HG02973 (cell line): ENCODE results near the gene DMXL1.
A peak's percentile ranks its signal among the peaks of the same experiment; 100 is the strongest.

Source experiments
- ATAC-seq: cut with Tn5 transposase; IDR thresholded peaks from one replicate; pipeline ENCODE4 v1.9.1; 2021; ENCODE audit warnings: moderate library complexity; ENCODE audit not compliant: unreplicated experiment

Gene DMXL1

DNA sequence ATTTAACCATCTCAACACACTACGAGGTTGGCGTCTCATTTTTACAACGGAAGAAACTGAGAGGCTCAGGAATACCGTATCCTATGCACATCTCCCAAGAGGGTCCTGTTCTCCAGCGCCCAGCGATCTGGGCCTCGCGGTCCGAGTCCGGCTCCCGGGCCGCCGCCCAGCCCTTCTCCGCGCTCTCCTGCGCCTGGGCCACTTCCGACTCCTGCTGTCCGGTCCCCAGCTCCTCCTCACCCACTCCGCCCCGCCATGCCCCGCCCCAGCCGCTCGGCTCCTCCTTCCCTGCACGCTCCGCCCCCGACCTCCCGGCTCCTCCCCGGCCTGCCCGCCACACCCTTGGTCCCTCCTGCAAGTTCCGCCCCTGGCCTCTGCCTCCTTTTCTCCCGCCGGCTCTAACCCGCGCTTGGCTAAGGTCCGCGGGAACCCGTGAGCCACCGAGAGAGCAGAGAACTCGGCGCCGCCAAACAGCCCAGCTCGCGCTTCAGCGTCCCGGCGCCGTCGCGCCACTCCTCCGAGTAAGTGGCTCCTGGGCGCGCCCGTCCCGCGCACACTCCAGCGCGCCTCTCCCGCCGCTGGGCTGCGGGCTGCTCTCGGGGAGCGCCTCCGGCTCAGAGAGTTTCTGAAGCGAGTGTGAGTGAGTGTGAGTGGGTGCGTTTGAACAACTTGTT, 197.6 kb downstream of the DMXL1 start:
- peak; percentile 82 for ATAC-seq

DNA sequence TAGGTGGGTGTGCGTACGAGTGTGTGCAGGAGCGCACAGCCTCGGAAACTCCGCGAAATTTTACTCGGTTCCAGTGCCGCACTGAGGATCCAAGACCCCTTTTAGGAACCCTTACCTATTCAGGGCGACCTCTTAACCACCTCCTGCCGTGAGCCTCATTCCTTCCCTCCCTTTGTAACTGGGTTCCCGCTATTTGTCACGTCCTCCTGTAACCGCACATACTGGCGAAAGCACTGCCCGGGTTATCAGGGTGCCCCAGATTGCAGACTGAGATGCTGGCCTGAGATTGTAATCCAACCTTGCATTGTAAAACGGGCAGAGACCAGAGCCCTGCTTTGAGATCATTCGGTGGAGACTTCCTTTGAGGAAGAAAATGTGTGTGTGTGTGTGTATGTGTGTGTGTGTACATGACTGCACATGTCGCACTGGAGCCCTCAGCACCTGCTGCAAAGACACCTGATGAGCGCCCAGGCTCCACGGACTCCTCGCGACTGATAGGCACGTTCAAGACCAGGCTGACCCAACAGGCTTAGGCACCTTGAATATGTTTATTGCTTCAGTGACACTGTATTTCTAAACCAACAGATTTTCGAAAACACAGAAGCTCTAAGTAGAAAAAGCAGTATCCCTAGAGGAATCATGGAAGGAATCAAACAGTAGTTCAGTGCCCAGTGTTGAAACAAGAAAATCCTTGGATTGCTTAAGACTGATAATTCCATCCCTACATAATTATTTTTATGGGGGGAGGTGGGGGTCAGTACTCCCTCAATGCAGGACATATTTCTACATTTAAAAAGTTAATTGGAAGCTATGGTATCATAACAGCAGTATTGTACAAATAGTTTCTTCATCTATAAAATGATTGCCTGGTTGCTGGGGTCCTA, 198.4 kb downstream of the DMXL1 start:
- ATAC-seq: peak; percentile 5

DNA sequence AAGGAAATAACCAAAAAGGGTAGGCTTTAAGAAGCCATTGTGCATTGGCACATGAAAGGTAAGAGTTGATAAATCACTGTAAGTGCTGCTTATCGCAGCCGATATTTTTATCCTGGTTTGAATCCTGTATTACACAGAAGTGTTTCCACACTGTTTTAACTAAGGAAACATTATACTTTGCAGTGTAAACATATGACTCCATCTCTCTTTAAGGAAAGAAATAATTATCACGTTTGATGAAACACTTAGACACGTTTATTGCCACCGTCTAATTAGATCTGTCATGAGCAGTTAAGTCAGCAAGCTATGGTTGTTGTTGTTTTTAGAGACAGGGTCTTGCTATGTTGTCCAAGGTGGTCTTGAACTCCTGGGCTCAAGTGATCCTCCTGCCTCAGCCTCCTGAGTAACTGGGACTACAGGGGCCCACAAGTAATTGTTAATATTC, 199.3 kb downstream of the DMXL1 start:
- no peak for ATAC-seq

DNA sequence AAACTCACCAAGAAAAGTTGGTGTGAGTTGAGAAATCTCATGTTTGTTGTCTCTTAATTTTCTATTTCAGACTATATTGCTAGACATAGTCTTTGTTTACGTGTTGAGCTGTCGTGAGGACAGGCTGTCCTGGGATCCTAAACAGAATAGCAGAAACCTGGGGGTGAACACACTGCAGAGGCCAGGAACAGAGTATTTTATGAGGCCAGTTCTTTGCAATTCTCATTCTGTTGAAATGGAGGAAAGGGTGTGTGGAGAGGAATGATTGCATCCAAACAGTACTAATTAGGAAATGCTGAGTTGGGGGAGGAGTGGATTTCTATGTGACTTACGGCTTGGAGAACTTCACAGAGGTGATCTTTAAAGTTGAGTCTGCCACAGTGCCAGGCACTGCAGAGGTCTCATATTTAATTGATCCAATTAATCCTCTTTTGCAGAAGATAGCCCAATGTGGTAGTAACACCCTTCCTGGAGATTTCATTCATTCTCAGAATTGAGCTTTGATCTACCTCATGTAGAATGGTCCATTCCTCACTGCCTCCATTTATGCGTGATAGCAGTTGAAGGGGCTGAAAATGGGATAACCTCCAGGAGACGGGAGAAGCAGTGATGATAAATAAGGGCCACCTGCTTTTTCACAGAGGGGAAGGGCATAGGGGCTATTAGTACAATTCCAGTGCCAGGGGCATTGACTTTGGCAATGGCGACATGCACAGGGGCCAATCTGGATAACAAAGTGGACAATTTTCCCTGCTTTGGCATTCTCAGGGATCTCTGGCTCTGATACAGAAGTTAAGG, 200.3 kb downstream of the DMXL1 start:
- no peak for ATAC-seq

DNA sequence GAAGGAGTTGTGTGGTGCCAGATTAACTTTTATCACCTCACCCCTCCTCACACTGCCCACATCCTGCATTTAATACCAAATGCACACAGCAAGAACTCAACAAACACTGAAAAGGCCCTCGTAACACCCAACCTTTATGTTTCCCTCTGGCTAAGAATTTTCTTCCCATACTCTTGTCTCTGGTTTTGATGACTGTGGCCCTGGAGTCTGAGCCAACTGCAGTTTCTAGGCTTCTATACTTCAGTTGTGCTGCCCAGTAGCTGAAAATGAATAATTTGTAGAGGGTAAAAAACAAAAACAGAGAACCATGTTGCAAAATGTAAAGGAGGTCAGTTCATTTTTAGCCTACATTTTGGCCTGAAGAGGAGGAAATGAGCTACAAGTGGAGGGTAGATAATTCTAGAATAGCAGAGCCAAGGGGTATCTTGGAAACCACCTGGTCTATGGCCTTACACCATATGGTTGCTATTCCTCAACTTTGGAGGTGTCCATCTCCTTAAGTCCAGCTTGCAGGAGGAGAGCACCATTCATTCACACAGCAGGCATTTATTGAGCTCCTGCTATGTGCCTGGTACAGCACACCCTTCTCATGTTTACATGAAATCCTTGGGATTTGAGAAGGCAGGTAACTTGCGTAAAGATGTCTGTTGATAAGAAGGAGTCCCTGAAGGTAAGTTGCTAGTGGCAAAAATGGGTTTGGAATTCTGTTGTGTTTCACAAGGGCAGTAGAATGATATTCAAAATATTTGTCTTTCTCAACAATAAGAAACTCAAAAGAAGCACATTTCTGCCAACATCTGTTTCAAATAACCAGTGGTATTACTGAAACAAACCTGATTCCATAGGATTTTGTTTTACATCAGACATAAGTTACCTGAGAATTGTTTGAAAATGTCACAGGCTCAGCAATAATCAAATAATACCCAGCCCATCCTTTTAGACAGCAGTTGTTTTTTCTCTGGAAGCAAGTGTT, 201.2 kb downstream of the DMXL1 start:
- ATAC-seq: no peak

DNA sequence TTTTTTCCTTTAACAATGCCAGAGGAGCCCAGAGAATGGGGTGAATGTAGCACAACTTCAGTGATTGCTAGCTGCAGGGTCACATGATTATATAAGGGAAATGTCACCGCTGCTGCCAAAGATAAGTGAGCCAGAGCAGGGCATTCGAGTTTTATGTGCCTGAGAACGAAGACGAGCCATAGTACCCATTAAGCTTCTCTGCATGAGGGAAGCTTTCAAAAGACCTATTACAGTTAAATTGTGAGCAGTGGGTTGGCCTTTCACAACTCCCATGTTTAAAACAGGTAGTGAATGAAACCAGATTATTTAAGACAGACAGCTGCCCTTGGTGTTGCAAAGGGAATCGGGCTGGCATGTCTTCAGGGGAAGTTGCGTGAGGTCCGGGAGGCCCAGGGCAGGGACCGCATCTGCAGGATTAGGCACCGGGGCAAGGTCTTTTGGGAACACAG, 202.5 kb downstream of the DMXL1 start:
- no peak for ATAC-seq

DNA sequence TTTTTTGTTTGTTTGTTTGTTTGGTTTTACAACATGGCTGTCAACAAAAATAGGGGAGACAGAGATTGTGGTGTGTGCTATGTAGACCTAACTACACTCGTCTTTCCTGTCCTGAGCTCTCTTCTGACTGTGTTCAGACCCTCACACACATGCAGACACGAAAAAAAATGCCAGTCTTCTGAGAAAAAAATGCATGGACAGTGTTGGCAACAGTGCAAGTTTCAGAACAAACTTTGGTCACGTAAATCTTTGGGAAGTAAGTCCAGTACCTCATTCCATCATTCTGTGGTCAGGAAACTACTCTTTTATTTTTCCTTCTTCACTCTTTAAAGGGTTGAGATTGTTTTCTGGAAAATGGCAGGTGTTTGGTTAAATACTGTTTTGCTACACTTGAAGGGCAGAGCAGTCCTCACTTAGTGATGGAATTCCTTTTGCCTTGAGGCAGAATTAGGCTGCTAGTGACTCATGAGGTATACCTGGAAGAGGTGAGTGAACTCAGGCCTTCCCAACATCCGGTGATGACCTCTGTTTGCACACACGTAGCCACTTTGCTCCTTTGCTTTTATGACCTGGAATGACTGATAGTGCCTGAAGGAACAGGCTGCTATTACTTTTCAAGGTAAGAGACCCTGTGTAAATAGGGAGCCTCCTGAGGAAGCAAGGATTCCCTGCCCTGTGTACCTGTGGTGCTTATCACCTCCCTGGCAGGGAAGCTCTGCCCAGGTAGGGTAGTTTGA, 203.3 kb downstream of the DMXL1 start:
- ATAC-seq: no peak

DNA sequence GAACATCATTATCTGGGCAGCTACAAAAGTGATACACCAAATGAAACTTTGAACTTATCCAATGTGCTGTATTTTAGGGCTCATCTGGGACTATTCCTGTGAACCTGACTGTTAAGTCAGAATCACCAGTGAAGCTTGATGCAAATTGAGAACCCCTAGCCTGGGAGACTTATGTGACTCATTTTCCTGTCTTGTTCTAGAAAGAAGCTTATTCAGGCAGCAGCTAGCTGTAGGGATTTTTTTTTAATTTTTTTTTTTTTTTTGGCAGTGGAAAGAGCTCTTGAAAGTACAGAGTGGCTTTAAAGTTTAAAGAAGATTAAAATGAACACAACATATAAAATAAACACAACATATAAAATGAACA, 203.9 kb downstream of the DMXL1 start:
- peak; percentile 26 for ATAC-seq

DNA sequence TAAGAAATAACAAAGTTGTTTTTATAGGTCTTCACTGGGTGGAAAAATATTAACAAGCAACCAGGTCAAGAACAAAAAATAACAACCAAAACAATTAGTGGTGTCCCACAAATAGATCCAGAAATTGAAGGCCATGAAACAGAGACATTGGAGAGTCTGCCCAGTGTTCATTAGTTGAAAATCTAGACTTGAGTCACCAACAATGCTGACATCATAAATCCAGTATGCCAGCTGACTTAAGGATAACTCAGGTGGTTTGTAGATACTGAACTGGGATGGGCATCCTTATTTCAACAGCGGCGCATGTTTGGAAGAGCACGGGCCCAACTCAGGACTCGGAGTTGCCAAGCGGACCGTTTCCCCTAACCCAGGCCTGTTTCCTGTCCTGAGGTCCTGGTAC, 204.3 kb downstream of the DMXL1 start:
- peak; percentile 10 for ATAC-seq

DNA sequence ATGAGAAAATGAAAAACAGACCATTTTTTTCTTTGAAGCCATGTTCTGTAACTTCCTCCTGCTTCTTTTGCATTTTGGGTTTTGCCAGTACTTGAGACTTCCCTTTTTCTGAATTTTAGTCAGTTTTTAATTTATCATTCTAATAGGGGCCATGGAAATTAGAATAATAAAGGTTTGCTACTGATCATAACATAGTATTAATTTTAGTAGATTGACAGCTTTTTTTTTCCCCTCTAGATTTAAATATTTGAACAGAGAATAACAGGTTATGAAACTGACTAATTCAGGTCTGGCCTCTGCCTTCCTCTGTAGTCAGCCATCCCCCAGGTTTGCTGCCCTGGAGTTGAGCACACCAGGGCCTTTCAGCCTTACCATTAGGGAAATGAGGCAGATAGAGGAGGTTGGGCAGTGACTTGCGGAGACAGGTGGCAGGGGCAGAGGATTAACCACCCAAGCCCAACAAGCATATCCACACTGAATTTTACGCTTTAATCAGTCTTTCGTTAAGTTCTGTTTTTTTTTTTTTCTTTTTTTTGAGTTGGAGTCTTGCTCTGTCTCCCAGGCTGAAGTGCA, 204.8 kb downstream of the DMXL1 start:
- ATAC-seq: peak; percentile 68

DNA sequence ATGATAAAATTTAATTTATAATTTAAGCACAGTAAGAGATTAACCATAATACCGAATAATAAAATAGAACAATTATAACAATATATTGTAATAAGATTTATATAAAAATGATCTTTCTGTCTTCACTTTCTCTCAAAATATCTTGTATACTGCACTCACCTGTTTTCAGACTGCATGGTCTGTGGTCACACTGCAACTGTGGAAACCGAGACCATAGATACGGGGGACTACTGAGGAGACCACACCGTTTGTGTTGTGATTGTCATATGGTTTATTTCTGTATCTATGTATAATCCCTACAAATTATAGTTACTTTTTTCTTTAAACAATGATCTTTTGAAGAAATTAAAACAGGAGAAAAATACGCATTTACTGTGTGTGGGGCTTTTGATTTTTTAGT, 206.1 kb downstream of the DMXL1 start:
- no peak for ATAC-seq

DNA sequence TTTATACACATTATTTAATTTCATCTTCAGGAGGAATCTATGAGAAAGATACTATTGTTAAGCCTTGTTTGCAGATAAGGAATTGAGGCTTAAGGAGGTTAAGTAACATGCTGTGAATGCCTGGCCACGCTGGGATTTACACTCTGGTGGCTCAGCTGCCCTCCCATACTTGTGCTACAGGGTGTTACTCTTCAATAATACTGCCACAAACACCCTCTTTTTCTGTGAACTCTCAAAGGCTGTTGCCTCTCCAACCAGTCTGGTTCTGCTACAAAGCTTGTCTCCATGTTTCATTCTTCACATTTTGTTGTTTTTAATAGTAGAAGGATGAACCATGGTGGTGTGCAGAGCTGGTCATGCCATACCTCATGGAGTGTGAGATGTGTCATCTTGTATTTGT, 208.2 kb downstream of the DMXL1 start:
- no peak for ATAC-seq

DNA sequence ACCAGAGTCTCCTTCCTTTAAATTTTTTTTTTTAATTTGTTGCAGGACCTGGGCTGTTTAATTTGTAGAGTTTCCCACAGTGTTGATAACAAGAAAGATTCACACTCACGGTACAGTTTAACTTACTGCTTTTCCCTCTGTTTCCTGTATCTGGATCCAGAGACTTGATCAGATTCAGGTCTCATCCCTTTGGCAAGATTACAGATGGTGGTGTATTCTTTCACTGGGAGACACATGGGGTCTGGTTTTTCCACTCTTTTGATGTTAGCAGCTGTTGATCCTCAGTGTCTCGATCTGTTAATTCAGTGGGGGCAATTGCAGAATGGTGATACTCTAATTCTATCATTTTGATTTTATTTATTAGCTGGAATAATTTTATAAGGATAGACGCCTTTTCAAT, 209.5 kb downstream of the DMXL1 start:
- no peak for ATAC-seq

DNA sequence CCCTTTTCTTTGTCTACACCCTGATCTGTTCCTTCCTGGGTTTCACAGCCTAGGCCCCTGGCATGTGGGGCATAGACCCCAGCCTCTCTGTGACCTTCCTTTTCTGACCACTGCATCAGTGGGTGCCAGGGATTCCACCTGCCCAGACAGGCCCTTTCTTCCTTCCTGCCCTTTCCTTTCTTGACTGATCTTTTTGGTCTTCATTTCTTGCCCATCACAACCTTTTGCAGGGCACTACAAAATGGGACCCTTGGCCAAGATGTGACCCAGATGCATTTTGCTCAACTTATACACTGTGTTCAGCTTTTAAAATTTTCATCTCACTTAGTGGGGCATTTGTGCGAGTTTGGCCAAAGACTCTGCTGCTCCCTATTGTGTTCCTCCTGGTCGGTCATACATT, 211.7 kb downstream of the DMXL1 start:
- no peak for ATAC-seq

DNA sequence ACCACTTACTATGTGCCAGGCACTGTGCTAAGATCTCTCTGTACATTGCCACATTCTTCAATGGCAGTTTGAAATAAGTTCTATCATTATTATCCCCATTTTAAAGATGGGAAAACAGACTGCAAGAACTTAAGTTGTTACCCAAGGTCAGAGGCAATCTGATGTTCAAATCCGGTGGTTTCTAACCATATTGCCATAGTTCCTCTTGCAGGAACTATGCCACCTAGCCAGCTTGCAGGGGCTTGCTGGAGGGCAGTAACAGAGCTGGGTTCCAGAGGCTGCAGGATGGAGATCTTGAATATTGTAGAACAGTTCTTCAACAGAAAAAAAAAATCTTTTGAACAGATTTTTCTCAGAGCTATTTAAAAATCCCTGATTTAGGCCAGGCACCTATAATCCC, 213.1 kb downstream of the DMXL1 start:
- no peak for ATAC-seq

DNA sequence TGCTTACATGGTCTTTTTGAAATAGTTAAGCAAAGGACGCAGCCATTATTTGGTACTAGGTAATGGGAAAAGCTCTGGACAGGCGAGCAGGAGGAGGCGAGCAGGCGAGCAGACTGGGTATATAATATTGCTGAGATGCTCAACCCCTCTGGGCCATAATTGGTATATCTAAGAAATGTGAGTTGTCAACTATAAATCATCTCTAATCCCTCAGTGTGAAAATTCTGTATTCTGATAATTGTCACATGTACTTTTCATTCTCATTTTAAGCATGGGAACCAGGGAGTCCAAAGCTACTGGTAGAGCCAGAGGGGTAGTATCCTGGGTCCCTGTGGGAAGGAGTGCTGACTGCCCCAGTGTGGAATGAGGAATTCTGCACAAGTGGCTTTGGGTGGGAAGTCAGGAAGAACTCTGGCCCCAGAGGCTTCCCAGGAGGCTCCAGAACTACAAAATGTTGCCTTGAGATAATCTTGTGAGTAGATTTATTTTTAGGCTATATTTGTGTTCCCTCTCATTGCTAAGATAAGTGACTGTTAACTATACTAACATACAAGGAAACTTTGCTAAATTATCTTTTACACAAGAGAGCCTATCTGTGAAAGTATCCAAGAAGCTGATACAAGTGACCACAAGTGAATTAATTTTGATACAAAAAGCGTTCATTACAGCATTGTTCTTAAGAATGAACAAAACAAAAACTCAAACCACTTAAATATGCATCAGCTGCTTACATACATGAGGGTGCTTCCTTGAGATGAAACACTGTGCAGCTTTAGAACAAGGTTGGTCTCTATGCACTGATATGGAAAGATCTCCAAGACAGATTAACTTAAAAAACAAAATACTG, 214.4 kb downstream of the DMXL1 start:
- no peak for ATAC-seq

DNA sequence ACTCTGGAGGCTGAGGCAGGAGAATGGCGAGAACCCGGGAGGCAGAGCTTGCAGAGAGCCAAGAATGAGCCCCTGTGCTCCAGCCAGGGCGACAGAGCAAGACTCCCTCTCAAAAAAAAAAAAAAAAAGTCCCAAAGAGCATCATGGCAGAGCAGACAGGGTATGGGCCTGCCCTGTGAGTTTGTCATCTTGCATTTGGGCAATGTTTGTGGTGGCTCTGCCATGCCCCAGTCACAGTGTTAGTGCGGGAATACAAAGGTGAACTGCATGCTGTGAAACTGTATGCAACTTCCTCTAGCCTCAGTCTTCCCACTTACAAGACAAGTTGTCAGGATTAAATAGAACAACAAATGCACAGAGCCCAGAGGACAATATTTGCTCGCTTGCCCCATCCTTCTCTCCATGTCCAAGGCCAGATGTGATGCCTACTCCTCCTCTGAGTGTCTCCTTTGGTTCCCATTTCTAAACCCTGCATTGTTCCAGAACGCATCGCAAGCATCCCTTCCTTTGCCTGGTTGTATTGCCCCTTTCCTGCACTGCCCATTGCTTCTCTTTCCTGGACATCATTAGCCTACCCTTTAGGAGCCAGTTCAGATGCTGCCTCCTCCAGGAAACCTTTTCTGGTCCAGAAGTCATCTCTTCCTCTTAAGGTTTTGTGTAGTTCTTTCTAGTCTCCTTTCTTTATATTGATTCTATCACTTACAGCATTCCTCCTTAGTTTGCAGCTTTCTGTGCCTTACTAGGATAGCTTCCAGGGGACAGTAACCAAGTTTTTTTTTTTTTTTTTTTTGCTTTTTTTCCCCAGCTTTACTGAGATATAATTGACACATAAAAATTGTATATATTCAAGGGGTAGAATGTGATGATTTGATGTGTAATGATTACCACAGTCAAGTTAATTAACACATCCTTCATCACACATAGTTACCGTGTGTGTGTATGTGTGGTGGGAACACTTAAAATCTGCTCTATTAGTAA, 215.9 kb downstream of the DMXL1 start:
- ATAC-seq: peak; percentile 8
